A549 (cell line): ENCODE measurements around the gene RELL2. TPM values are rescaled to one million over a fixed set of nuclear protein-coding genes. Genes with fewer than 3 reads are reported as not detected.

Experiments used
- ATAC-seq, 2 experiments: fragments of 200-7000 bp in 1 of 2; fragments of >200 bp in 1 of 2; cut with Nextera tagmentation in 1 of 2; cut with Tn5 transposase in 1 of 2; 3 replicates each; pipeline versions ENCODE4 v1.8.0 to v1.9.1; 2018 to 2020; ENCODE audit warnings: mild to moderate bottlenecking in 1 of 2, moderate library complexity in 1 of 2
- CTCF ChIA-PET: fragments of 300-600 bp; sonication (Branson Sonifier 250); formaldehyde crosslinking; extraction: SDS; loops from one replicate; lab custom pipeline; 2021; ENCODE audit warnings: antibody characterized with exemption, inconsistent platforms; lab: Yijun Ruan, JAX
- POLR2A ChIA-PET: fragments of 350-600 bp; formaldehyde crosslinking; extraction: SDS; loops from one replicate; lab custom pipeline; 2021; ENCODE audit warnings: antibody characterized with exemption, inconsistent platforms; lab: Yijun Ruan, JAX
- DNase-seq, 2 experiments: peaks; one replicate each; pipeline versions ENCODE4 v3.0.0 to v3.0.0-alpha.2; 2011 to 2016; ENCODE audit warnings: low read depth in 1 of 2, low spot score in 1 of 2
- FAIRE-seq: peaks from 2 replicates; lab custom pipeline; 2011; peaks lifted over from hg19 to GRCh38; lab: Jason Lieb, UNC
- H3K27ac ChIP-seq, 2 experiments: fragments of >200 bp; sonication (Bioruptor Twin); formaldehyde crosslinking; 3 replicates each; pipeline ENCODE4 v1.5.1; 2016 to 2017
- H3K4me1 ChIP-seq: fragments of >200 bp; sonication (Bioruptor Twin); formaldehyde crosslinking; 3 replicates; pipeline ENCODE4 v1.6.1; 2016
- H3K4me2 ChIP-seq: fragments of >200 bp; sonication (Bioruptor Twin); formaldehyde crosslinking; 3 replicates; pipeline ENCODE4 v1.6.1; 2016
- H3K4me3 ChIP-seq: fragments of >200 bp; sonication (Bioruptor Twin); formaldehyde crosslinking; 3 replicates; pipeline ENCODE4 v1.5.1; 2016
- H3K9me3 ChIP-seq: fragments of >200 bp; sonication (Bioruptor Twin); formaldehyde crosslinking; 3 replicates; pipeline ENCODE4 v1.6.1; 2016
- BCL3 ChIP-seq: fragments of >200 bp; sonication (Bioruptor Twin); formaldehyde crosslinking; IDR thresholded peaks from 3 replicates; pipeline ENCODE4 v1.6.1; 2016
- CHD2 ChIP-seq: fragments of 150-350 bp; IDR thresholded peaks from 2 replicates; pipeline ENCODE4 v1.6.1; 2014; ENCODE audit warnings: low read length; ENCODE audit not compliant: partially characterized antibody
- ESRRA ChIP-seq: fragments of 150-350 bp; IDR thresholded peaks from 2 replicates; pipeline ENCODE4 v1.6.1; 2014; ENCODE audit warnings: mild to moderate bottlenecking, low read length, borderline replicate concordance
- FOSB ChIP-seq: fragments of 250-450 bp; sonication (Bioruptor Pico); IDR thresholded peaks from 2 replicates; pipeline ENCODE4 v1.5.0; 2020; ENCODE audit warnings: mild to moderate bottlenecking, moderate library complexity
- HDAC2 ChIP-seq: fragments of 200-600 bp; sonication (generic); IDR thresholded peaks from 2 replicates; pipeline ENCODE4 v1.6.1; 2016
- HES2 ChIP-seq: fragments of >200 bp; sonication (Bioruptor Twin); formaldehyde crosslinking; IDR thresholded peaks from 2 replicates; pipeline ENCODE4 v1.6.1; 2016
- HEYL ChIP-seq: fragments of 250-450 bp; sonication (Bioruptor Pico); IDR thresholded peaks from 2 replicates; pipeline ENCODE4 v1.8.0; 2021; ENCODE audit warnings: mild to moderate bottlenecking, moderate library complexity
- HOXA7 ChIP-seq: fragments of 250-450 bp; sonication (Bioruptor Pico); IDR thresholded peaks from 2 replicates; pipeline ENCODE4 v1.5.0; 2020; ENCODE audit warnings: mild to moderate bottlenecking, moderate library complexity
- HOXB5 ChIP-seq: fragments of 250-450 bp; sonication (Bioruptor Pico); IDR thresholded peaks from 2 replicates; pipeline ENCODE4 v1.5.0; 2020; ENCODE audit warnings: mild to moderate bottlenecking, moderate library complexity
- MAFK ChIP-seq: fragments of 450-650 bp; IDR thresholded peaks from 2 replicates; pipeline ENCODE4 v1.6.1; 2014; ENCODE audit not compliant: partially characterized antibody
- NR3C1 ChIP-seq: fragments of >200 bp; sonication (Bioruptor Twin); formaldehyde crosslinking; IDR thresholded peaks from 3 replicates; pipeline ENCODE4 v1.6.1; 2017
- PBX3 ChIP-seq: IDR thresholded peaks from 2 replicates; pipeline ENCODE4 v1.6.1; 2012
- PHF8 ChIP-seq: fragments of 200-600 bp; sonication (generic); IDR thresholded peaks from 2 replicates; pipeline ENCODE4 v1.6.1; 2016; ENCODE audit warnings: low read depth, mild to moderate bottlenecking, antibody characterized with exemption, moderate library complexity, borderline replicate concordance
- POLR2AphosphoS2 ChIP-seq: conservative IDR thresholded peaks from 2 replicates; pipeline ENCODE4 v1.6.1; 2012; ENCODE audit warnings: low read length, improper control_type of control experiment, inconsistent platforms
- RARB ChIP-seq: fragments of 250-450 bp; sonication (Bioruptor Pico); IDR thresholded peaks from 2 replicates; pipeline ENCODE4 v1.8.0; 2021; ENCODE audit warnings: mild to moderate bottlenecking, moderate library complexity
- RCOR1 ChIP-seq: fragments of 150-350 bp; IDR thresholded peaks from 2 replicates; pipeline ENCODE4 v1.6.1; 2014; ENCODE audit warnings: antibody characterized with exemption, low read length, low read depth
- REST ChIP-seq: fragments of 200-600 bp; sonication (generic); IDR thresholded peaks from 2 replicates; pipeline ENCODE4 v1.6.1; 2016; ENCODE audit warnings: antibody characterized with exemption, mild to moderate bottlenecking, moderate library complexity
- RNF2 ChIP-seq: fragments of 200-600 bp; sonication (generic); IDR thresholded peaks from 2 replicates; pipeline ENCODE4 v1.6.1; 2016; ENCODE audit warnings: low read depth, mild to moderate bottlenecking, antibody characterized with exemption, moderate library complexity, borderline replicate concordance
- SMC3 ChIP-seq: fragments of >200 bp; sonication (Bioruptor Twin); formaldehyde crosslinking; IDR thresholded peaks from 3 replicates; pipeline ENCODE4 v1.6.1; 2018; ENCODE audit warnings: inconsistent platforms
- TFCP2L1 ChIP-seq: fragments of 250-450 bp; sonication (Bioruptor Pico); IDR thresholded peaks from 2 replicates; pipeline ENCODE4 v1.5.0; 2021; ENCODE audit warnings: mild to moderate bottlenecking
- TP53 ChIP-seq: fragments of 250-450 bp; sonication (Bioruptor Pico); IDR thresholded peaks from 2 replicates; pipeline ENCODE4 v1.5.0; 2021; ENCODE audit warnings: mild to moderate bottlenecking, moderate library complexity
- ZC3H11A ChIP-seq: fragments of 450-650 bp; IDR thresholded peaks from 2 replicates; pipeline ENCODE4 v1.6.1; 2014; ENCODE audit warnings: antibody characterized with exemption, mild to moderate bottlenecking
- WGBS: methylation state at CpG from one replicate; pipeline ENCODE4 v1.1.6; 2017; ENCODE audit errors: missing lambda C conversion rate; 5-methylcytosine and 5-hydroxymethylcytosine counted together
- polyA plus RNA-seq, 4 experiments: library from polyadenylated mRNA; depleted of rRNA in 3 of 4; stranded (reverse); fragments of >200 nt; fragmentation: RNase III in 1 of 4; extraction: RNeasy Plus Mini Kit Qiagen cat#74134 plus additional on column Dnase treatment in 1 of 4; gene quantifications; 2 replicates in 3 of 4; 3 replicates in 1 of 4; pipeline ENCODE4 v1.2.3, GENCODE V29; 2011 to 2017

The RELL2 gene
- polyA plus RNA-seq, 2 of the 4 experiments (the other 2 are of a cell fraction) = 3.6 to 6.5 TPM

GRCh38 chr5:141590127-141590526, 46.7 kb upstream of the RELL2 start:
- POLR2A ChIA-PET = interaction anchor here (1.6 kb wide), 1 partner anchor 47 kb away, joined by 6 read pairs; the partner anchor contains the start of genes HDAC3 and RELL2
- no peaks in the 10 kb centered on the region for H3K9me3 ChIP-seq
- no peak overlapping the region for H3K27ac ChIP-seq
- ATAC-seq (no peak), FAIRE-seq (no peak), DNase-seq (no peak)
- CTCF ChIA-PET = interaction anchor here (1.2 to 6.4 kb wide), 4 partner anchors 8 to 194 kb away, joined by 3 to 303 read pairs (median 29); partner anchors contain the start of genes DIAPH1, HDAC3 and RELL2
- H3K4me3 ChIP-seq = no peak overlapping the region
- H3K4me1 ChIP-seq = 0 out of 3 replicates have a peak, but pooled peaks cover 6% of the 10 kb centered on the region
- no peak overlapping the region for H3K4me2 ChIP-seq
- TF ChIP-seq HOXB5 (CRISPR knock-in tag) (no peak), TFCP2L1 (no peak), HES2 (no peak), ESRRA (no peak), RARB (CRISPR knock-in tag) (no peak)
- WGBS = 64% methylated on average over 2 of the region's 2 CpGs

- ATAC-seq (no peak), FAIRE-seq (no peak), DNase-seq (no peak)
- H3K27ac ChIP-seq = no peak overlapping the region
- H3K9me3 ChIP-seq = no peaks in the 10 kb centered on the region
- 93% methylated on average over 1 of the region's 1 CpG for WGBS
- POLR2A ChIA-PET = no interaction called here
- no peak overlapping the region for H3K4me3 ChIP-seq
- H3K4me2 ChIP-seq = no peak overlapping the region
- H3K4me1 ChIP-seq = peaks cover 11% of the 10 kb centered on the region
- TF ChIP-seq PHF8 (no peak), ESRRA (no peak), HDAC2 (no peak), POLR2AphosphoS2 (no peak), RCOR1 (no peak), TP53 (CRISPR knock-in tag) (no peak), RNF2 (no peak), PBX3 (no peak), FOSB (CRISPR knock-in tag) (no peak), MAFK (no peak), REST (no peak), HOXA7 (CRISPR knock-in tag) (no peak), HES2 (no peak), ZC3H11A (no peak), BCL3 (no peak), HEYL (CRISPR knock-in tag) (no peak), RARB (CRISPR knock-in tag) (no peak), CHD2 (no peak), NR3C1 (no peak), SMC3 (no peak)
- CTCF ChIA-PET = interaction anchor here (1.0 to 9.1 kb wide), 3 partner anchors 23 to 32 kb away, joined by 3 to 85 read pairs (median 3); partner anchors contain the start of gene DIAPH1
These were observed 39.9 kb upstream of the RELL2 start for GRCh38 chr5:141596867-141597266.
